ENCODE measurements around the gene RPTOR. TPM values are rescaled to one million over a fixed set of nuclear protein-coding genes. Genes with fewer than 3 reads are reported as not detected.

Gene RPTOR
- total RNA-seq, 1 experiment from 2014 or later: 58.0 TPM

Other genes starting within 250 kb of the RPTOR start
- 37.1 TPM for gene ENDOV, start 129.7 kb upstream of the RPTOR start, total RNA-seq (2021; ENCODE audit: unreplicated experiment)
- gene NPTX1, start 68.2 kb upstream of the RPTOR start, total RNA-seq (2021; ENCODE audit: unreplicated experiment): 1.1 TPM